IMR-90 (cell line): ENCODE results near the gene ENDOG. TPM values are rescaled to one million over a fixed set of nuclear protein-coding genes. Genes with fewer than 3 reads are reported as not detected.

Experiments
- ATAC-seq: fragments of 200-7000 bp; cut with Tn5 transposase; 2 replicates; pipeline ENCODE4 v1.9.1; 2020; ENCODE audit warnings: low read depth, mild to moderate bottlenecking, moderate library complexity
- BruUV-seq: library from RNA; stranded (reverse); fragments of 400-500 nt; replicated peaks from 2 replicates; lab custom pipeline; 2021; lab: Mats Ljungman, UMichigan
- CTCF ChIA-PET: fragments of 300-600 bp; formaldehyde crosslinking; extraction: SDS; loops from one replicate; lab custom pipeline; 2021; ENCODE audit warnings: antibody characterized with exemption; lab: Yijun Ruan, JAX
- POLR2A ChIA-PET: fragments of 300-600 bp; sonication (Branson Sonifier 250); formaldehyde crosslinking; loops from one replicate; lab custom pipeline; 2022; ENCODE audit warnings: antibody characterized with exemption; ENCODE audit not compliant: unreplicated experiment; lab: Charles Lee
- DNase-seq: peaks from one replicate; pipeline ENCODE4 v3.0.0; 2013
- H2AFZ ChIP-seq: replicated peaks from 2 replicates; pipeline ENCODE3; 2013; ENCODE audit warnings: low read length, mild to moderate bottlenecking; ENCODE audit not compliant: poor library complexity
- H2AK5ac ChIP-seq: 2 replicates; pipeline ENCODE4 v1.6.1; 2013; ENCODE audit warnings: low read depth, low read length, inconsistent platforms
- H2AK9ac ChIP-seq: replicated peaks from 2 replicates; pipeline ENCODE3; 2013; ENCODE audit warnings: mild to moderate bottlenecking, low read depth, low read length, moderate library complexity; ENCODE audit not compliant: poor library complexity
- H2BK120ac ChIP-seq: 2 replicates; pipeline ENCODE4 v1.6.1; 2013; ENCODE audit warnings: low read depth, low read length, inconsistent platforms
- H2BK15ac ChIP-seq: 3 replicates; pipeline ENCODE4 v1.6.1; 2013; ENCODE audit warnings: low read depth, low read length, inconsistent platforms
- H2BK20ac ChIP-seq: 2 replicates; pipeline ENCODE4 v1.6.1; 2013; ENCODE audit warnings: low read depth, mild to moderate bottlenecking, inconsistent platforms, low read length, moderate library complexity
- H2BK5ac ChIP-seq: 2 replicates; pipeline ENCODE4 v1.6.1; 2013; ENCODE audit warnings: mild to moderate bottlenecking, low read depth, low read length, inconsistent platforms; ENCODE audit not compliant: poor library complexity, severe bottlenecking
- H3K14ac ChIP-seq: replicated peaks from 2 replicates; pipeline ENCODE4 v1.6.1; 2013; ENCODE audit warnings: low read depth, low read length, inconsistent platforms
- H3K18ac ChIP-seq: 2 replicates; pipeline ENCODE4 v1.6.1; 2013; ENCODE audit warnings: low read depth, low read length, control low read depth
- H3K23ac ChIP-seq: 2 replicates; pipeline ENCODE4 v1.6.1; 2013; ENCODE audit warnings: low read depth, low read length, inconsistent platforms
- H3K27ac ChIP-seq: 2 replicates; pipeline ENCODE4 v1.5.1; 2013; ENCODE audit warnings: mild to moderate bottlenecking, control low read depth, low read length; ENCODE audit not compliant: insufficient read depth
- H3K27me3 ChIP-seq: 2 replicates; pipeline ENCODE4 v1.6.1; 2013; ENCODE audit warnings: low read length; ENCODE audit not compliant: control insufficient read depth, insufficient read depth
- H3K36me3 ChIP-seq: 2 replicates; pipeline ENCODE4 v1.6.1; 2013; ENCODE audit warnings: low read length, mixed read lengths; ENCODE audit not compliant: control insufficient read depth, insufficient read depth
- H3K4ac ChIP-seq: 2 replicates; pipeline ENCODE4 v1.6.1; 2013; ENCODE audit warnings: low read depth, low read length, inconsistent platforms
- H3K4me1 ChIP-seq: 2 replicates; pipeline ENCODE4 v1.6.1; 2013; ENCODE audit warnings: low read length, mixed read lengths; ENCODE audit not compliant: control insufficient read depth, insufficient read depth
- H3K4me2 ChIP-seq: 2 replicates; pipeline ENCODE4 v1.6.1; 2013; ENCODE audit warnings: low read depth, mild to moderate bottlenecking, control low read depth, low read length, moderate library complexity
- H3K4me3 ChIP-seq: 2 replicates; pipeline ENCODE4 v1.5.1; 2013; ENCODE audit warnings: low read depth, mild to moderate bottlenecking, control low read depth, low read length, moderate library complexity; ENCODE audit not compliant: insufficient read depth
- H3K56ac ChIP-seq: 2 replicates; pipeline ENCODE4 v1.6.1; 2013; ENCODE audit warnings: low read length, inconsistent platforms; ENCODE audit not compliant: insufficient read depth; ENCODE audit errors: extremely low read depth
- H3K79me1 ChIP-seq, 2 experiments: 2 replicates each; pipeline ENCODE4 v1.6.1; 2013; ENCODE audit warnings: low read length in 2 of 2, inconsistent platforms in 1 of 2, low read depth in 1 of 2
- H3K9ac ChIP-seq: 2 replicates; pipeline ENCODE4 v1.6.1; 2013; ENCODE audit warnings: low read depth, low read length, control low read depth
- H3K9me1 ChIP-seq: 2 replicates; pipeline ENCODE4 v1.6.1; 2013; ENCODE audit warnings: low read length, inconsistent platforms; ENCODE audit not compliant: insufficient read depth
- H3K9me3 ChIP-seq: 2 replicates; pipeline ENCODE4 v1.6.1; 2013; ENCODE audit warnings: low read length; ENCODE audit not compliant: control insufficient read depth, insufficient read depth
- H4K20me1 ChIP-seq: 2 replicates; pipeline ENCODE4 v1.6.1; 2013; ENCODE audit warnings: low read length, inconsistent platforms; ENCODE audit not compliant: insufficient read depth
- H4K5ac ChIP-seq: 2 replicates; pipeline ENCODE4 v1.6.1; 2013; ENCODE audit warnings: mild to moderate bottlenecking, low read depth, low read length, control low read depth
- H4K8ac ChIP-seq, 2 experiments: 2 replicates each; pipeline ENCODE4 v1.6.1; 2013; ENCODE audit warnings: low read depth in 2 of 2, low read length in 2 of 2, control low read depth in 1 of 2, inconsistent platforms in 1 of 2
- H4K91ac ChIP-seq: 2 replicates; pipeline ENCODE4 v1.6.1; 2013; ENCODE audit warnings: low read depth, low read length, inconsistent platforms; ENCODE audit not compliant: insufficient read depth
- BHLHE40 ChIP-seq: fragments of 150-350 bp; IDR thresholded peaks from 2 replicates; pipeline ENCODE4 v1.6.1; 2016; ENCODE audit warnings: mild to moderate bottlenecking, low read depth, low read length
- CEBPB ChIP-seq: IDR thresholded peaks from 2 replicates; pipeline ENCODE4 v1.6.1; 2012; ENCODE audit warnings: low read depth, low read length, improper control_type of control experiment
- MAFK ChIP-seq: IDR thresholded peaks from 2 replicates; pipeline ENCODE4 v1.6.1; 2012; ENCODE audit warnings: low read depth, low read length, improper control_type of control experiment
- NFE2L2 ChIP-seq: fragments of 150-350 bp; IDR thresholded peaks from 2 replicates; pipeline ENCODE4 v1.6.1; 2016; ENCODE audit warnings: low read depth, mild to moderate bottlenecking, low read length
- POLR2A ChIP-seq: IDR thresholded peaks from 2 replicates; pipeline ENCODE4 v1.6.1; 2012; ENCODE audit warnings: mild to moderate bottlenecking, low read depth, low read length
- RAD21 ChIP-seq: IDR thresholded peaks from 2 replicates; pipeline ENCODE4 v1.6.1; 2012; ENCODE audit warnings: low read length, improper control_type of control experiment
- RFX5 ChIP-seq: IDR thresholded peaks from 2 replicates; pipeline ENCODE4 v1.8.0; 2012; ENCODE audit warnings: low read depth, mild to moderate bottlenecking, low read length, moderate library complexity
- SMC3 ChIP-seq: fragments of 150-350 bp; IDR thresholded peaks from 2 replicates; pipeline ENCODE4 v1.6.1; 2016; ENCODE audit warnings: low read depth, mild to moderate bottlenecking, antibody characterized with exemption, low read length, moderate library complexity
- WGBS, 2 experiments: methylation state at CpG; one replicate each; pipeline versions ENCODE4 v1.1.5 to v1.1.7; 2013; ENCODE audit warnings: missing lambda C conversion rate in 2 of 2; ENCODE audit not compliant: insufficient read length in 1 of 2; ENCODE audit errors: extremely low coverage in 2 of 2; 5-methylcytosine and 5-hydroxymethylcytosine counted together
- dilution Hi-C: fragments of 300-500 bp; cut with HindIII; formaldehyde crosslinking; loops from one replicate; pipeline ENCODE4 v1.14.3; 2018; ENCODE audit warnings: low sequenced_read_pairs; ENCODE audit not compliant: unreplicated experiment
- in situ Hi-C: fragments of 300-500 bp; cut with MboI; formaldehyde crosslinking; loops from 3 replicates; pipeline ENCODE4 v1.14.3; 2019; ENCODE audit warnings: low sequenced_read_pairs, inconsistent platforms, mixed read lengths
- intact Hi-C: fragments of 100-400 bp; cut with micrococcal nuclease; formaldehyde crosslinking; loops from 2 replicates; pipeline ENCODE4 v1.10.0; 2022
- polyA plus RNA-seq, 3 experiments: library from polyadenylated mRNA; depleted of rRNA; stranded (reverse); fragments of >200 nt; gene quantifications; 2 replicates each; pipeline ENCODE4 v1.2.3, GENCODE V29; 2012; ENCODE audit warnings: low replicate concordance in 1 of 3
- total RNA-seq: library from RNA; depleted of rRNA; stranded (reverse); fragments of >200 nt; gene quantifications from 2 replicates; pipeline ENCODE4 v1.2.3, GENCODE V29; 2012
- TF ChIP-seq, protein P1 (sequence below): fragments of 150-350 bp; IDR thresholded peaks from 2 replicates; pipeline ENCODE4 v1.6.1; 2017; ENCODE audit warnings: mild to moderate bottlenecking, antibody characterized with exemption, low read length, low read depth
- TF ChIP-seq, protein P2 (sequence below): fragments of 150-350 bp; IDR thresholded peaks from 2 replicates; pipeline ENCODE4 v1.6.1; 2016; ENCODE audit warnings: low read depth, mild to moderate bottlenecking, low read length, moderate library complexity, borderline replicate concordance
- TF ChIP-seq, protein P3 (sequence below): conservative IDR thresholded peaks from 2 replicates; pipeline ENCODE4 v1.5.1; 2012; ENCODE audit warnings: mild to moderate bottlenecking, low read depth, low read length, improper control_type of control experiment

ENDOG gene
- total and polyA plus RNA-seq, 2 of the 4 experiments (the other 2 are of a cell fraction): 9.9 to 16.2 TPM

GRCh38 chr9:128828267-128828666, 10.0 kb downstream of the ENDOG start:
- TF ChIP-seq CEBPB (no peak), MAFK (no peak), RAD21 (no peak), RFX5 (no peak), POLR2A (no peak), NFE2L2 (no peak), BHLHE40 (no peak), SMC3 (no peak)
- TF ChIP-seq, protein P1, sequence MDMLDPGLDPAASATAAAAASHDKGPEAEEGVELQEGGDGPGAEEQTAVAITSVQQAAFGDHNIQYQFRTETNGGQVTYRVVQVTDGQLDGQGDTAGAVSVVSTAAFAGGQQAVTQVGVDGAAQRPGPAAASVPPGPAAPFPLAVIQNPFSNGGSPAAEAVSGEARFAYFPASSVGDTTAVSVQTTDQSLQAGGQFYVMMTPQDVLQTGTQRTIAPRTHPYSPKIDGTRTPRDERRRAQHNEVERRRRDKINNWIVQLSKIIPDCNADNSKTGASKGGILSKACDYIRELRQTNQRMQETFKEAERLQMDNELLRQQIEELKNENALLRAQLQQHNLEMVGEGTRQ: no peak
- TF ChIP-seq, protein P2, sequence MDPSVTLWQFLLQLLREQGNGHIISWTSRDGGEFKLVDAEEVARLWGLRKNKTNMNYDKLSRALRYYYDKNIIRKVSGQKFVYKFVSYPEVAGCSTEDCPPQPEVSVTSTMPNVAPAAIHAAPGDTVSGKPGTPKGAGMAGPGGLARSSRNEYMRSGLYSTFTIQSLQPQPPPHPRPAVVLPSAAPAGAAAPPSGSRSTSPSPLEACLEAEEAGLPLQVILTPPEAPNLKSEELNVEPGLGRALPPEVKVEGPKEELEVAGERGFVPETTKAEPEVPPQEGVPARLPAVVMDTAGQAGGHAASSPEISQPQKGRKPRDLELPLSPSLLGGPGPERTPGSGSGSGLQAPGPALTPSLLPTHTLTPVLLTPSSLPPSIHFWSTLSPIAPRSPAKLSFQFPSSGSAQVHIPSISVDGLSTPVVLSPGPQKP: no peak
- TF ChIP-seq, protein P3, sequence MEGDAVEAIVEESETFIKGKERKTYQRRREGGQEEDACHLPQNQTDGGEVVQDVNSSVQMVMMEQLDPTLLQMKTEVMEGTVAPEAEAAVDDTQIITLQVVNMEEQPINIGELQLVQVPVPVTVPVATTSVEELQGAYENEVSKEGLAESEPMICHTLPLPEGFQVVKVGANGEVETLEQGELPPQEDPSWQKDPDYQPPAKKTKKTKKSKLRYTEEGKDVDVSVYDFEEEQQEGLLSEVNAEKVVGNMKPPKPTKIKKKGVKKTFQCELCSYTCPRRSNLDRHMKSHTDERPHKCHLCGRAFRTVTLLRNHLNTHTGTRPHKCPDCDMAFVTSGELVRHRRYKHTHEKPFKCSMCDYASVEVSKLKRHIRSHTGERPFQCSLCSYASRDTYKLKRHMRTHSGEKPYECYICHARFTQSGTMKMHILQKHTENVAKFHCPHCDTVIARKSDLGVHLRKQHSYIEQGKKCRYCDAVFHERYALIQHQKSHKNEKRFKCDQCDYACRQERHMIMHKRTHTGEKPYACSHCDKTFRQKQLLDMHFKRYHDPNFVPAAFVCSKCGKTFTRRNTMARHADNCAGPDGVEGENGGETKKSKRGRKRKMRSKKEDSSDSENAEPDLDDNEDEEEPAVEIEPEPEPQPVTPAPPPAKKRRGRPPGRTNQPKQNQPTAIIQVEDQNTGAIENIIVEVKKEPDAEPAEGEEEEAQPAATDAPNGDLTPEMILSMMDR: no peak
- dilution Hi-C loops: no loop called here
- POLR2A ChIA-PET: no interaction called here

More at GRCh38 chr9:128828267-128828666, 10.0 kb downstream of the ENDOG start:
- ATAC-seq (no peak), DNase-seq (no peak)
- no peak overlapping the region; the same call in 1 of the 2 replicates for H3K4ac ChIP-seq
- H3K23ac ChIP-seq: no peak overlapping the region
- no peak overlapping the region for H2AK5ac ChIP-seq
- peaks cover 23% of the 10 kb centered on the region in 2 experiments for H3K79me1 ChIP-seq
- peaks cover 5% of the 10 kb centered on the region; the same call in 1 of the 2 replicates for H3K4me1 ChIP-seq
- H2AFZ ChIP-seq: no peak overlapping the region
- H4K8ac ChIP-seq: no peak overlapping the region
- H3K9me1 ChIP-seq: no peaks in the 10 kb centered on the region; the same call in 1 of the 2 replicates
- H3K18ac ChIP-seq: no peak overlapping the region
- H3K36me3 ChIP-seq: peaks cover 35% of the 10 kb centered on the region
- H3K14ac ChIP-seq: no peak overlapping the region
- no peak overlapping the region for H3K27ac ChIP-seq
- BruUV-seq: no TSS peak
- peaks cover 3% of the 10 kb centered on the region; the same call in 1 of the 2 replicates for H4K20me1 ChIP-seq
- H2BK5ac ChIP-seq: no peak overlapping the region
- no peak overlapping the region for H3K56ac ChIP-seq
- CTCF ChIA-PET: interaction anchor here (0.8 to 3.2 kb wide), 2 partner anchors 10 to 100 kb away, joined by 3 to 11 read pairs; partner anchors contain the start of gene ENDOG
- peak overlapping the region; percentile 95 for H2AK9ac ChIP-seq
- intact Hi-C loops (no loop called here), in situ Hi-C loops (no loop called here)
- H3K27me3 ChIP-seq: no peaks in the 10 kb centered on the region
- no peaks in the 10 kb centered on the region for H3K9me3 ChIP-seq
- no peak overlapping the region for H2BK15ac ChIP-seq
- H3K9ac ChIP-seq: no peak overlapping the region
- H3K4me2 ChIP-seq: peak overlapping the region; percentile 96; the same call in 1 of the 2 replicates
- H3K4me3 ChIP-seq: no peak overlapping the region
- H2BK120ac ChIP-seq: no peak overlapping the region
- no peak overlapping the region for H2BK20ac ChIP-seq
- WGBS, 2 experiments: no CpG with 5 or more reads among the region's 8 CpGs
- no peak overlapping the region for H4K5ac ChIP-seq
- no peak overlapping the region for H4K91ac ChIP-seq
